GM19239 (cell line): ENCODE results near the gene BTBD6.
"Not testable (repeated sequence)": the region's sequence is repeated elsewhere in the genome, so short reads cannot be mapped to it uniquely, and the experiment has no call there.

ENCODE experiments used
- DNase-seq: peaks from one replicate; pipeline ENCODE4 v3.0.0; 2011; ENCODE audit warnings: low spot score; ENCODE audit not compliant: insufficient read length
- FAIRE-seq: peaks from 2 replicates; lab custom pipeline; 2011; peaks lifted over from hg19 to GRCh38; lab: Jason Lieb, UNC

BTBD6 gene

GRCh38 chr14:105260959-105261358 is 12.6 kb downstream of the BTBD6 start:
- FAIRE-seq (no peak), DNase-seq (no peak)

GRCh38 chr14:105261781-105262180 is 13.4 kb downstream of the BTBD6 start:
- no peak for DNase-seq
- no peak for FAIRE-seq

GRCh38 chr14:105267820-105268548 is 19.7 kb downstream of the BTBD6 start:
- no peak for FAIRE-seq

GRCh38 chr14:105268736-105269354 is 20.5 kb downstream of the BTBD6 start:
- no peak for DNase-seq
- no peak for FAIRE-seq

More at GRCh38 chr14:105267820-105268548, 19.7 kb downstream of the BTBD6 start:
- no peak for DNase-seq

GRCh38 chr14:105269405-105269804 is 21.1 kb downstream of the BTBD6 start:
- FAIRE-seq = no peak
- DNase-seq = no peak

- FAIRE-seq (no peak), DNase-seq (no peak)
Observed at GRCh38 chr14:105271224-105271890, 23.0 kb downstream of the BTBD6 start.

GRCh38 chr14:105272623-105273022 is 24.3 kb downstream of the BTBD6 start:
- DNase-seq (no peak), FAIRE-seq (no peak)

- DNase-seq (no peak), FAIRE-seq (no peak)
Observed at GRCh38 chr14:105273062-105273461, 24.7 kb downstream of the BTBD6 start.

GRCh38 chr14:105274637-105275036 is 26.3 kb downstream of the BTBD6 start:
- DNase-seq (no peak), FAIRE-seq (no peak)

GRCh38 chr14:105275267-105275946 is 27.1 kb downstream of the BTBD6 start:
- DNase-seq = no peak
- FAIRE-seq = no peak

GRCh38 chr14:105277448-105277847 is 29.1 kb downstream of the BTBD6 start:
- not testable (repeated sequence) for DNase-seq, FAIRE-seq

- FAIRE-seq (no peak), DNase-seq (no peak)
Observed at GRCh38 chr14:105279642-105280361, 31.5 kb downstream of the BTBD6 start.

GRCh38 chr14:105280525-105280924 is 32.2 kb downstream of the BTBD6 start:
- no peak for DNase-seq
- no peak for FAIRE-seq

GRCh38 chr14:105281371-105282097 is 33.2 kb downstream of the BTBD6 start:
- FAIRE-seq (peak; percentile 47), DNase-seq (no peak)

GRCh38 chr14:105282098-105282725 is 33.9 kb downstream of the BTBD6 start:
- FAIRE-seq = no peak

GRCh38 chr14:105283028-105283427 is 34.7 kb downstream of the BTBD6 start:
- FAIRE-seq (no peak), DNase-seq (no peak)

More at GRCh38 chr14:105282098-105282725, 33.9 kb downstream of the BTBD6 start:
- no peak for DNase-seq

- FAIRE-seq = no peak
- no peak for DNase-seq
Observed at GRCh38 chr14:105283899-105284298, 35.6 kb downstream of the BTBD6 start.

- DNase-seq = no peak
- FAIRE-seq = no peak
Observed at GRCh38 chr14:105285174-105285573, 36.8 kb downstream of the BTBD6 start.

- DNase-seq (no peak), FAIRE-seq (no peak)
Observed at GRCh38 chr14:105286759-105287144, 38.4 kb downstream of the BTBD6 start.
